ENCODE measurements around the gene FHAD1.
"Not testable (repeated sequence)": the region's sequence is repeated elsewhere in the genome, so short reads cannot be mapped to it uniquely, and the experiment has no call there.

FHAD1 gene

DNA sequence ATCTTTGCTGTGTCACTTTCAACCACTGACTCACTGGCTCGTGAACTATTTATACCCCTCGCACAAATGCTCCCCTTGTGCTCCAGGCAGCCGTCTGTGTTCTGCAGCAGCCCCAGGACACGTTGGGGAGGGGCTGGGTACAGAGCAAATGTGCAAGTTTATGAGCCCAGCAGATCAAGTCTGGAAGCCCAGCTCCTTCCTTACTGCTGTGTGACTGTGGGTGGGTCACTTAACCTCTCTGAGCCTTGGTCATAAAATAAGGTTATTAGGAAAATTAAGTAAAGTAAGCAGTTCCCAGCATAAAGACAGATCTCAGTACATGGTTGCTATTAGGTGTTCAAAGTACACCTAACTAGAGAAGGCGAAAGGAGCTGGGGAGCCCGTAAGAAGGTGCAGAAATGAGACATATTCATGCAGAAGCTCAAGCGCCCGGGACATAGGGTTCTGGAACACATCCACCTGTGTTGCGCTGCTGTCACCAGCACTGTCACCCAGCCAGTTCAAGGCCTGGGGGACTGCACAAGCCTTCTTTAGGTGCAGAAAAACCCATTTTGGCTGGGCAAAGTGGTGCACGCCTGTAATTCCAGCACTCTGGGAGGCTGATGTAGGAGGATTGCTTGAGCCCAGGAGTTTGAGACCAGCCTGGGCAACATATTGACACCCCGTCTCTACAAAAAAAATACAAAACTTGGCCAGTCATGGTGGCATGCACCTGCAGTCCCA is 176.5 kb downstream of the FHAD1 start:
- no peak for DNase-seq

DNA sequence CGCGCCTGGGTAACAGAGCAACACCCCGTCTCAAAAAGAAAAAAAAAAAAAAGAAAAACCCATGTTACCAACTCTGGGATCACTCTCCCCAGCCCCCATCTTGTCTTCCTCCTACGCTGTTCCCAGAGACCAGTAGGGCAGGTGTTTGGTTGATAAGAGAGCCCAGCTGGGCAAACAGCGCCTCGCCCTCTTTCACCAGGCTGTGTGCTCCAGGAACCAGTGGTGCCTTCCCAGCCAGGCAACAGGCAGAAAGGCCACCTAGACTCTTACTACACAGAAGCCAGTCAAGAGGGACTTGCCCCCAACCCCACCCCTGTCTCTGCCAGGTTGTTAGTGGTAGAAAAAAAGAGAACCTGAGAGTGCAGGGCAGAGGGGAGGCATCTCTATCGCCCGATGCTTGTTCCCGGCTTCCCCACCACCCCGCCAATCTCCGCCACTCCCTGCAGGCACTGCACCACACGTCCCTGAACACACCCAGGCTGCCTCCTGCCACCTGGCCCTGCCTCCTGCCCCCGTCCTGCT is 177.2 kb downstream of the FHAD1 start:
- no peak for DNase-seq

DNA sequence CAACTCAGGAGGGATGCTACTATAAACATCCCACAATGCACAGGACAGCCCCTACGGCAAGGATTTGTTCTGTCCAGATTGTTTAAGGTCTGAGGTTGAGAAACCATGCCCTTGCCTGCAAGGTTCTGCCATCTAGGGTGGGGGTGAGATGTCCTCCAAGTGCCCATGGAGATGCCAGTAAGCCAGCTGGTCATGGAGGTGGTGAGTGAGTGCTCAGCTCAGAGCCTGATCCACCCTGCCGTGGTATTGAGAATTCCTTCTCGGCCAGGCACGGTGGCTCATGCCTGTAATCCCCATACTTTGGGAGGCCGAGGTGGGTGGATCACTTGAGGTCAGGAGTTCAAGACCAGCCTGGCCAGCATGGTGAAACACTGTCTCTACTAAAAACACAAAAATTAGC is 178.0 kb downstream of the FHAD1 start:
- DNase-seq, result no peak

DNA sequence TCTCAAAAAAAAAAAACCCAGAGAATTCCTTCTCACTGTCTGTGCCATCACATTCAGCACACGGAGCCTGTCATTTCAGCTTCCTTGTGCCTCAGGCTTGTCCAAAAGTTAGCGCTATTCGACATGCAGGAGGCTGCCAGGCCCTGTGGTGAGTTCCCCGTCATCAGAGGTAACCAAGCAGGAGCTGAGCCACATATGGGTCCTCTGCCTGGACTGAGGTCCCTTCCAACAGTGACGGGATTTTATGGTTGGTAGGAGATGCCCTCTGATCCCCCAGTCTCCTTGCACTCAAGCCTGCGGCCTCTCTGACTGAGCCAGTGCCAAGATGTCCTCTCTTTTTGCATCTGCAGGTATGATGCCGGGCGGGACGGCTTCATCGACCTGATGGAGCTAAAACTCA is 178.5 kb downstream of the FHAD1 start:
- no peak for DNase-seq

DNA sequence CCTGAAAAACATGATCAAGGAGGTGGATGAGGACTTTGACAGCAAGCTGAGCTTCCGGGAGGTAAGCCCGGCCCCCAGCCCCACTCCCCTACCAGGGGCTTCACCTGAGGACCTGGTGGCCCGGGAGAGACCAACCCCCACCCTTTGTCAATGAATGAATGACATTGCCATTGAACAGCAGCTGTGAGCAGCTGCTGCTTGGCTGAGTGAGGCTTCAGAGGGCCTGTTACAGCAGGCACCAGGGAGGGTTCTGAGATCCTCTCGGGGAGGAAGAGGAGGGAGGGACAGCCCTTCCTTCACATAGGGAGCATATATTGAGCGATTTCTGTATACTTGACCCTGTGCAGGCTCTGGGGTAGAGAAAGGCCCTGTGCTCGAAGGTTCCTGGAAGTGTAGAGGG is 178.9 kb downstream of the FHAD1 start:
- DNase-seq, result no peak

DNA sequence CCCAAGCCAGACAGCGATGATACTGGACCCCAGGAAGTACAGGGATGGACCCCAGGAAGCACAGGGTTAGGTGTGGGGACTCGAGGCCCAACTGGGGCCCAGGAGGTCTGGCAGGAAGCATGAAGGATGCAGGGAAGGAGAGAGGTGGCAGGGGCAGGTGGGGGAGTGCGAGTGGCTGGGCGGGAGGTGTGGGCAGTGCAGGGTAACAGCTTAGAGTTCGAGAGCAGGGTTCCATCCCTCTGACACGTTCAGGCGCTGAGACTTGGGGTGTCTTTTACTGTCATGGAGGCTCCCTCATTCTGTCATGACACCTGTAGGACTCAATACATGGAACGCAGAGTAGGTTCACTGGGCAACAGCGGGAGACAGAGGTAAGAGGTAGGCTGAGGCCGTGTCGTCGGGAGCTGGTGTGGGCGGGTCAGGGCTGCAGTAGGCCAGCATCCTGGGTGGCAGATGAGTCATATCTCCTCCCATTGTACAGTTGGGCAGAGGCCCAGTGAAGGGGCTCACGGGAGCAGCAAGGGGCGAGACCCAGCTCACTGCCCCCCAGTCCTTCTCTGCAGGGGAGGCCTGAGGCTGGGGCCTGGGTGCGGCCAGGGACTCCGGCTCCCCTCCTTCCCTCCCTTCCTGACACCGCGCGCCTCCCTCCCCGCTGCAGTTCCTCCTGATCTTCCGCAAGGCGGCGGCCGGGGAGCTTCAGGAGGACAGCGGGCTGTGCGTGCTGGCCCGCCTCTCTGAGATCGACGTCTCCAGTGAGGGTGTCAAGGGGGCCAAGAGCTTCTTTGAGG is 179.7 kb downstream of the FHAD1 start:
- peak; percentile 58 for DNase-seq

DNA sequence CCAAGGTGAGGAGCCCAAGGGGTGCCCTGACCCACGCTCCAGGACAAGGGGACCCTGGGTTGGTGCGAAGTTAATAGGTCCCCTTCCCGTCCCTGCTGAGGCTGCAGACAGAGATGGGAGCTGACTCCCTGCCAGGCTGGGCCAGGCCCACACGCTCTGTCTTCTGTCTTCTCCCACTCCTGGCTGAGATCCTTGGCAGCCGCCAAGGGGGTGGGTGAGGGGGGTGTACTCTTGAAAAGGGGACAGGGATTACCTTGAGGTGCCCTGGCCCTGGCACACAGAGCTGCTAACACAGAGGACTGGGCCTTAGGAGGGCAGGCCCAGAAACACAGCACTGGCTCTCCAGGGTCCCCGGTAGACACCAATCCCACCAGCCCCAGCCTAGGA is 180.2 kb downstream of the FHAD1 start:
- DNase-seq, result no peak

DNA sequence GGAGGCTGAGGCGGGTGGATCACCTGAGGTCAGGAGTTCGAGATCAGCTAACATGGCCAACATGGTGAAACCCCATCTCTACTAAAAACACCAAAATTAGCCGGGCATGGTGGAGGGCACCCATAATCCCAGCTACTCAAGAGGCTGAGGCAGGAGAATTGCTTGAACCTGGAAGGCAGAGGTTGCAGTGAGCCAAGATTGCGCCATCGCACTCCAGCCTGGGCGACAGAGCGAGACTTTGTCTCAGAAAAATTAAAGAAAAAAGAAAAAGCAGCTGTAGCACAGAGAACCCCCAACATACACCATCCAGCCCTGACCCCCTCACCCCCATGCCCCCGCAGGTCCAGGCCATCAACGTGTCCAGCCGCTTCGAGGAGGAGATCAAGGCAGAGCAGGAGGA is 181.2 kb downstream of the FHAD1 start:
- not testable (repeated sequence) for DNase-seq

DNA sequence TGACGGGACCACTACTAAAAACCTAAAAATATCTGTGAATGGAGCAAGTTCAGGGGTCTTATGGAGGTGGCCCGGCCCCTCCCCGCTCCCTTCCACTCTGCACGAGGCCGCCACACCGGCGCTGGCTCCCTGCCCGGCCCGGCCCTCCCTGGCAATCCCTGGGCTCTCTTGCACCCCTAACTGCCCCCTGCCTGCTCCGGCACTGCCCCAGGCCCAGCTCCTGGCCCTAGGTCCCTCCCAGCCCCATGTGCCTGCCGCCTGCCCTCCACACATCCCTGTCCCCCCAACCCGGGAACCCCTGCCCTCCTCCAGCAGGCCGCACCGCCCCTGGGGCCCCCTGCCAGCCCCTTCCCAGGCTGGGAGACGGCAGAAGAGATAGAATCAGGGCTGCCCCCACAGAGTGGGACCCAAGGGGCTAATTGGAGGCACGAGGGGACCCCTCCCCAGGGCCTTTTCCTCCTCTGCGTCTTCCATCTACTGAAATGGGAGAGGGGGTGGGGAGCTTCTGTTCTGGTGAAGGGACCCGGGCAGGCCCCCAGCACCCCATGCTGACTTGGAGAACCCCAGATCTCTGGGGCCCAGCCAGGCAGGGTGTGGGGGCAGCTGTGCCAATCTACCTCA is 181.9 kb downstream of the FHAD1 start:
- no peak for DNase-seq

DNA sequence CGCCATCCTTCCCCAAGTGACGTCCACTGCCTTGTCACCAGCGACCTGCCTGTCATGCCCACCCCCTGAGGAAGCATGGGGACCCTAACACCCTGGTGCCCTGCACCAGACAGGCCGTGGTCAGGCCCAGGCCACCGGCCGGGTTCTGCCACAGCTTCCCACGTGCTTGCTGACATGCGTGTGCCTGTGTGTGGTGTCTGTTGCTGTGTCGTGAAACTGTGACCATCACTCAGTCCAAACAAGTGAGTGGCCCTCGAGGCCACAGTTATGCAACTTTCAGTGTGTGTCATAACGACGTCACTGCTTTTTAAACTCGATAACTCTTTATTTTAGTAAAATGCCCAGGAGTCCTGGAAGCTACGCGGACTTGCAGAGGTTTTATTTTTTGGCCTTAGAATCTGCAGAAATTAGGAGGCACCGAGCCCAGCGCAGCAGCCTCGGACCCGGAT is 182.7 kb downstream of the FHAD1 start:
- DNase-seq, result no peak

DNA sequence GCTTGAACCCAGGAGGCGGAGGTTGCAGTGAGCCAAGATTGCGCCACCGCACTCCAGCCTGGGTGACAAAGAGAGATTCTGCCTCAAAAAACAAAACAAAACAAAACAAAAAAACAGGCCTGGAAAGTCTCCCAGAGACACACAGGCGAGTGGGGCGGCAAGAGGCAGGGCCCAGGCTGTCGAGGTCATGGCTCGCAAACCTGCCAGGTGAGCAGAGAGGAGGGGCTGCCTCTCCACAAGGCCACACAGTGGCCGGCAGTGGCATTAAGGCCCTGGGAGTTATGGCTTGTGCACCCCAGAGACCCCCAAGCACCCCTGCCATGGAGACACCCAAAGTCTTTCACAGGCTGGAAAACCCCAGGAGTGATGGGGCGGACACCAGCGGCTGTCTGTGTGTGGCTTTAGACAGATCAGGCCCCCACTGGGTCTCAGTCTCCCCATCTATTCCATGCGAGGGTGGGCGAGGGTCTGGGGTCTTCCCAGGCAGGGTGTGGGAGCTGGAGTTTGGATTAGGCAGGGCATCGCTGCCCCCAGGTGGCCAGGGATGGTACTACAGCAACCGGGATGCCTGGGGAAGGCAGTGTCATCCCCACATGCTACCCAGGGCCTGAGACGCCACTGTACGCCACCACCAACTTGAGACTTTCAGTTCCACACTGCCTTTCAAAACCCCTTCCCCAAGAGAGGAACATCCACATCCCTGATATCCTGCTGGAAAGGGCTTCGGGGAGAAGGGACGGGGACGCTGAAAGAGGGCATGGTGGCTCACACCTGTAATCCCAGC is 184.0 kb downstream of the FHAD1 start:
- DNase-seq, result peak; percentile 41

DNA sequence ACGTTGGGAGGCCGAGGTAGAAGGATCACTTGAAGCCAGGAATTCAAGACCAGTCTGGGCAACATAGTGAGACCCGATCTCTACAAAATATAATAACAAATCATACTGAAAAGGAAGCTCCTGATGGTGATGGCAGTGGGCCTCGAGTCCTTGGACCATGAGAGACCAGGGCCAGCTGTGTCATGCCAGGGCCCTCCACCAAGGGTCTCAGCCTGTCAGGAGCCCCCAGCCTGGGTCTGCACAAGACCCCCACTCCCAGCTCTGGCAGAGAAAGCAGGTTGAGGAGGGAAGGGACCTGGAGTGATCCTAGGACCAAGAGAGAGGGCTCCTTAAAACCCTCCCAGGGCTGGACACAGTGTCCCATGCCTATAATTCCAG is 184.5 kb downstream of the FHAD1 start:
- DNase-seq, result no peak

DNA sequence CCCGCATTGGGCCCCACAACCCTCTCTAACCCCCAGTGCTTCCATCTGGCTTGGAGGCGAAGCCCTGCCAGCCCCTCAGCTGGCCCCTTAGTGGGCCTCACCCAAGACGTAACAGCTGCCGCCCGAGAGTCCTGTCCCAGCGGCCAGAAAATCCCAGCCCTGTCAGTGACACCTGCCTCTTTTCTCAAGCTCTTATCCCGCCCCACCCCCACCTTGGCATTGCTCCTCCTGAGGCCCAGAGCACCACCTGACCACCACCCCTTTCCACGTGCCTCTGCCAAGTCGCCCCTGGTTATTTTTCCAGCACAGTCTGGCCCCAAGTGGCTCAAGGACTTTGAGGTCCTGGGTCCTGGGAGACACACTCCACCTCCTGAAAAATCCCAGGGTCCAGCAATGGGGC is 185.3 kb downstream of the FHAD1 start:
- no peak for DNase-seq

DNA sequence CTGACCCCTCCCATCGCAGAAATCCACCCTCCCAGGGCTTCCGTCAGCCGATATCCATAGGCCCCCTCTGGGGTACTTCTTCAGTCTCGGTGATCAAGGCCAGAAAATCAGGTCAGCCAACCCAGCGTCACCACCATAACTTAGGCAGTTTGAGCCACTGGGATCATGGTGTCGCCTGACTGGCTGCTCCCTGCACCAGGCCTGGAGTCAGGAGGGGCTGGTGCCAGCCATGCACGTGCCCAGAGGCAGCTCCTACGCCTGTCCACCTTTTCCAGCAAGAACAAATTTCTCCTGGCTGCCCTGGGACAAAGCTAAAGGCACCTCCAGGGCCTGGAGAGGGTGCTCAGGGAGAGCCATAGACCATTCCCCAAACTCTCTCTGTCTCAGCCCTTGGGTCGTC is 186.4 kb downstream of the FHAD1 start:
- no peak for DNase-seq

DNA sequence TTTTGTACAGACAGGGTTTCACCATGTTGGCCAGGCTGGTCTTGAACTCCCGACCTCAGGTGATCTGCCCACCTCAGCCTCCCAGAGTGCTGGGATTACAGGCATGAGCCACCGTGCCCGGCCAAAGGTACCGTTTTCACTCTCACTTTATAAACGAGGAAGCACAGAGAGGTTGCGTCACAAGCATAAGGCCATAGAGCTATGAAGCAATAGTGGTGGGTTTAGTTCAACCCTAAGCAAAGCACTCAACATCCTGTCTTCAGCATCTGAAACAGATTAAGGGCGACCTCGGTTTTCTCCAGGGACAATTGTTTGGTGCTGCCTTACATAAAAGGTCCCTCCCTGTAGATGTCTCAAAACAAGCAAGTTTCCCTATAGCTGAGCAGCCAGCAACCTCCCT is 187.7 kb downstream of the FHAD1 start:
- DNase-seq, result not testable (repeated sequence)

DNA sequence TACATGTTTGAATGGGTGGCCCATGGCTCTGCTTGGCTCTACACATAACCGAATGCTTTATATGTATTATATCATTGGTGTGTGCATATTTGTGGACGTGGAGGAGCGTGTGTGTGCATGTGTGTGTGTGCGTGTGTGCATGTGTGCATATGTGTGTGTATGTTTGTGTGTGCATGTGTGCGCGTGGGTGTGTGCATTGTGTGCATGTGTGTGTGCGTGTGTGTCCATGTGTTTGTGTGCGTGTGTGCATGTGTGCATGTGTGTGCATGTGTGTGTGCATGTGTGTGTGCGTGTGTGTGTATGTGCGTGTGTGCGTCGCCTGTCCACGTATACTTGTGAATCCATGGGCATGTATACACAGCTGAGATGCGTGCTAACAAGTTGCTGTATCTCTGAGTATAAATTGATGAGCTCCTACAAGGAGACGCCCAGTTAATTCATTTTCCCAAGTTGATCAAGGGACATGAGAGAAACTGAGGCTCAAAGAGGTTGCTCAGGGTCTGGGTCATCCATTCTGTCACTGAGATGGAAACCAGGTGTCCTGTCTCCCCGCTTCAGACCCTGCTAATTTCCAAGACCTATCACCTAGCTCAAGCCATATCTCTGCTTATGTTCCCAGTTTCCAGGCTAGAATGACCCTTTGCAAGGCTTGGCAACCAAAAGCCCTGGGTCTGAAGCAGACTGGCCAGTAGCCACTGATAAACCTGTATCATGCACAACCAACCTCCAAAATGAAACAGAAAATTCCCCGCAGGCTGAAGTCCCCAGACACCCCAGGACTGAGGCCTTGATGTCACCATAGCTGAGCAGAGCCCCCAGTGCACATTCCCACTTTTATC is 188.4 kb downstream of the FHAD1 start:
- no peak for DNase-seq

DNA sequence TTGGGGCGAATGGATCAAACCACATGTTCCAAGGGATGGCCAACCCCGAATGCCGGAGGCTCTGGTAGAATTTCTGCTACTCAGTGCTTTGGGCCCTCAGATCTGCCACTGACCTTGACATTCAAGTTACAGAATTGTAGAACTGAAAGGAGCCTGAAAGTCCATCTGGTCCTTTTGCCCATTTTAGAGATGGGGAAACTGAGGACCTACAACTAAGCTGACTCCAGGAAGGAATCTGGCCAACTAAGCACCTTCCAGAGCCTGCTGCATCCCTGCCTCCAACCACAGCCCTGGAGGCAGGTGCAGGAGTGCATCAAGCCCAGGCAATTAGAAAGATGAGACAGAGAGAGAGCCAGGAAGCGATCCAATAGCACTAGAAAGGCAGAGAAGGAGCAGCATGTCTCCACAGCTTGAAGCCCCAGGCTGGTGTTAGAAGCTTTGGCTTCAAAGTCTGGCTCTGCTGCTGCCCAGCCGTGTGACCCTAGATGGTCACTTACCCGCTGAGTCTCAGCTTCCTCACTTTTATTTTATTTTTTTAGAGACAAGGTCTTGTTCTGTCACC is 189.9 kb downstream of the FHAD1 start:
- no peak for DNase-seq

DNA sequence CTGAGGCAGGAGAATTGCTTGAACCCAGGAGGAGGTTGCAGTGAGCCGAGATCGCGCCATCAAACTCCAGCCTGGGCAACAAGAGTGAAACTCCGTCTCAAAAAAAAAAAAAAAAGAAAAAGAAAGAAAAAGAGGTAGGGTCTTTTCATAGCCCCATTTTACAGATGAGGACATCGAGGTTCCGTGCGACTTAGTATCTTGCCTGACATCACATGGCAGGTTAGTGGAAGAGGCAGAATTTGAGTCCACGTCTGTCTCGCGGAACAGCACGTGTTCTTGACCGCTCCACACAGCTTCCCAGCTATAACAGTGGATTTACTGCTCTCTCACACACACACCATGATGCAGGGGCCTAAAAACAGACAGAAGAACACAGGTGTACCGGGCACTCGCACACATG is 192.3 kb downstream of the FHAD1 start:
- DNase-seq, result no peak

DNA sequence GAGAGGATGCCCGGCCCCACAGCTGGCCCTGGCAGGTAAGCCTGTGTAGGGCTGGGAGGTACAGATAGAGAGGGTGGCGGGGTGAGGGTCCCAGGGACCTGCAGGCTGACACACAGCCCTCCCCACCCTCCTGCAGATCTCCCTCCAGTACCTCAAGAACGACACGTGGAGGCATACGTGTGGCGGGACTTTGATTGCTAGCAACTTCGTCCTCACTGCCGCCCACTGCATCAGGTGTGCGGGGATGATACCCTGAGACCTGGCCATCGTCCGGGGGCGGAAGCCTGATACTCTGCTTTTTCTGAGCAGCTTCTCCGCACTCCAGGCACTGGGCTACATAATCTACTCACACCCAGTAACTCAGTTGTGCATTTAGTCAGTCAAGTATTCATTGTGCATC is 193.3 kb downstream of the FHAD1 start:
- no peak for DNase-seq

DNA sequence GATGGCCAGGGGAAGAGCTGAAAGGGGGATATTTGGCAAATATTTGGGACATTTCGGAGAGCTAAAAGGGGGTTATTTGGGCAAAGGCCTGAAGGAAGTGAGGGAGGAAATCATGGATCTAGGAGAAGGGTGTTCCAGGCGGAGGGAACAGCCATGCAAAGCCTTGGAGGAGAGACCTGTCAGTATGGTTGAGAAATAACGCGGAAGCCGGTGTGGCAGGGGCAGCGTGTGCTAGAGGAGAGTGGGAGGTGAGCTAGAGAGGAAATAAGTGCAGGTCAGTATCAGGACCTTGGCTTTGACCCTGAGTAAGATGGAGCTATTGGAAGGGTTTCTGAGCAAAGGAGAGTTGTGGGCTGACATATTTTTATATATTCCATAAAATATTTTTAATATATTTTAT is 194.2 kb downstream of the FHAD1 start:
- DNase-seq, result no peak

DNA sequence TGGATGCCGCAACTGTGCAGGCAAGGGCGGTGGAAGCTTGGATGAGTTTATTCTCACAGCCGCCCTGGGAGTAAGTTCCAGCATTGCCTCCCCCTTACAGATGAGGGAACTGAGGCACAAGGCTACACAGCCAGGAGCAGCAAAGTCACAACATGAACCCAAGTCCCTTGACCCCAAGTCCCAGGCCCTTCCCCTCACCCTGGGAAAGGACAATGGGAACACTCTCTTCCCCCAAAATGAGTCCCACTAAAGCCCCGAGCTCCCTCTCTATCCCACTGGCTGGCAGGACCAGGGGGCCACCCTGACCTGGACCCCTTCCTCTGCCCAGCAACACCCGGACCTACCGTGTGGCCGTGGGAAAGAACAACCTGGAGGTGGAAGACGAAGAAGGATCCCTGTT is 195.1 kb downstream of the FHAD1 start:
- no peak for DNase-seq

DNA sequence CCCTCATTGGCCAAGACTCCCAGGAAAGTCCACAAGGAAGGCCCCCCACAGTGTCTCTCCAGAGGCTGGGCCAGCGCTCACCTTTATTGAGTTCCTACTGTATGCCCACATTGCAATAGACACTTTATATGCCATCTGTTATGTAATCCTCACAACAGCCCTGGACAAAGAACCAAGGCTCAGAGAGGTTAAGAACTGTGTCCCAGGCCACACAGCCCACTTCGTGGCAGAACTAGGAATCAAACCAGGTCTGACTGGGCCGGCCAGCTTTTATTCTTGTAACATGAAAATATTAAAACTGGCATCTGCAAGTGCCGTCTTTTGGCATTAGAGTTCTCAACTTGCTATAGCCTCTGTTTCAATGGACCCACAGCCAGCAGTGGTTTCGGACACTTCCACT is 195.7 kb downstream of the FHAD1 start:
- DNase-seq, result no peak
